Renal pelvis (tissue), 4 donors: ENCODE measurements around the gene GDPGP1. TPM values are rescaled to one million over a fixed set of nuclear protein-coding genes. Genes with fewer than 3 reads are reported as not detected.

Source experiments
- DNase-seq: peaks from one replicate; pipeline ENCODE4 v3.0.0-alpha.2; 2013
- polyA plus RNA-seq, 3 donors: library from polyadenylated mRNA; unstranded; fragments of 120-200 nt; gene quantifications; one replicate each; pipeline ENCODE4 v1.2.1, GENCODE V29; 2013; ENCODE audit not compliant: insufficient read length in 3 of 3

GDPGP1 gene
- polyA plus RNA-seq, 3 donors = 4.2 to 6.5 (median 4.6) TPM

- DNase-seq = no peak
Observed at GRCh38 chr15:90201944-90202375, 32.0 kb upstream of the GDPGP1 start.

GRCh38 chr15:90202929-90203328, 31.1 kb upstream of the GDPGP1 start:
- DNase-seq = no peak

- no peak for DNase-seq
Observed at GRCh38 chr15:90203473-90203872, 30.5 kb upstream of the GDPGP1 start.

GRCh38 chr15:90203922-90204321, 30.1 kb upstream of the GDPGP1 start:
- DNase-seq = no peak

GRCh38 chr15:90205050-90205848, 28.8 kb upstream of the GDPGP1 start:
- no peak for DNase-seq

GRCh38 chr15:90205886-90206285, 28.1 kb upstream of the GDPGP1 start:
- no peak for DNase-seq

GRCh38 chr15:90207252-90207651, 26.8 kb upstream of the GDPGP1 start:
- no peak for DNase-seq

GRCh38 chr15:90208356-90208755, 25.7 kb upstream of the GDPGP1 start:
- DNase-seq = no peak

GRCh38 chr15:90209591-90209990, 24.4 kb upstream of the GDPGP1 start:
- no peak for DNase-seq

- DNase-seq = no peak
Observed at GRCh38 chr15:90210593-90210992, 23.4 kb upstream of the GDPGP1 start.

GRCh38 chr15:90211009-90211408, 23.0 kb upstream of the GDPGP1 start:
- DNase-seq = no peak

- no peak for DNase-seq
Observed at GRCh38 chr15:90211440-90212143, 22.4 kb upstream of the GDPGP1 start.

GRCh38 chr15:90212221-90213098, 21.5 kb upstream of the GDPGP1 start:
- no peak for DNase-seq

- DNase-seq = no peak
Observed at GRCh38 chr15:90213122-90213817, 20.7 kb upstream of the GDPGP1 start.

GRCh38 chr15:90213818-90214204, 20.2 kb upstream of the GDPGP1 start:
- no peak for DNase-seq

GRCh38 chr15:90214553-90215196, 19.3 kb upstream of the GDPGP1 start:
- DNase-seq = no peak

- DNase-seq = no peak
Observed at GRCh38 chr15:90217671-90218394, 16.2 kb upstream of the GDPGP1 start.

GRCh38 chr15:90219421-90220141, 14.4 kb upstream of the GDPGP1 start:
- DNase-seq = no peak

GRCh38 chr15:90221246-90221900, 12.6 kb upstream of the GDPGP1 start:
- DNase-seq = no peak
